NCI-H1048 (cell line): Measurements from ENCODE around the gene CCDC121.

ENCODE experiments used
- DNase-seq: peaks from one replicate; lab custom pipeline; 2025; lab: John Stamatoyannopoulos, UW

CCDC121 gene

DNA sequence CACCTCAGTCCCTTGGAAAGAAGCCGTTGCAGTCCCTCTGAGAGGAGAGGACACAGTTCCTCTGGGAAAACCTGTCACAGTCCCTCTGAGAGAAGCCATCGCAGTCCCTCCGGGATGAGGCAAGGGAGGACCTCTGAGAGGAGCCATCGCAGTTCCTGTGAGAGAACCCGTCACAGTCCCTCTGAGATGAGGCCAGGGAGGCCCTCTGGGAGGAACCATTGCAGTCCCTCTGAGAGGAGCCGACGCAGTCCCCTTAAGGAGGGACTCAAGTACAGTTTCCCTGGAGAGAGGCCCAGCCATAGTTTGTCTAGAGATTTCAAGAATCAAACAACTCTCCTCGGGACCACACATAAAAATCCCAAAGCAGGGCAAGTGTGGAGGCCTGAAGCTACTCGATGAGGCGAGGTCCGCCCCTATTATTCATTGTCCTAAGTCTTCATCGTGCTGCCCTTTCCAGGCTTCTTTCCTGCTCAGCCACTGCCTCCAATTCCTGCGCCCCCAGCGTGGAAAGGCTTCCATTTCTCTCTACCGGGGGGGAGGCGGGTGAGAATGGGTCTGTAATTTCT, 46.6 kb downstream of the CCDC121 start:
- no peak for DNase-seq

- no peak for DNase-seq
Observed at GRCh38 chr2:27581417-27582128, 47.2 kb downstream of the CCDC121 start.
